Aorta (tissue), 5 donors: ENCODE measurements around the gene HINT2. TPM values are rescaled to one million over a fixed set of nuclear protein-coding genes. Genes with fewer than 3 reads are reported as not detected.

ENCODE experiments used
- ATAC-seq: fragments of 200-7000 bp; cut with Tn5 transposase; one replicate; pipeline ENCODE4 v1.9.1; 2022; ENCODE audit warnings: moderate library complexity; ENCODE audit not compliant: low FRiP score
- DNase-seq, 2 donors: peaks; one replicate each; pipeline ENCODE4 v3.0.0-alpha.2; 2020
- H3K27ac ChIP-seq, 2 donors: one replicate each; pipeline ENCODE4 v1.5.1; 2013; ENCODE audit warnings: low read length in 2 of 2, mild to moderate bottlenecking in 2 of 2, moderate library complexity in 2 of 2, control low read depth in 1 of 2, inconsistent platforms in 1 of 2, low read depth in 1 of 2
- H3K27me3 ChIP-seq, 2 donors: one replicate each; pipeline ENCODE4 v1.6.1; 2013; ENCODE audit warnings: control low read depth in 1 of 2, low read length in 1 of 2, mild to moderate bottlenecking in 1 of 2, moderate library complexity in 1 of 2; ENCODE audit not compliant: insufficient read depth in 2 of 2, control insufficient read depth in 1 of 2
- H3K36me3 ChIP-seq, 2 donors: one replicate each; pipeline ENCODE4 v1.6.1; 2013; ENCODE audit warnings: control low read depth in 1 of 2, low read length in 1 of 2, mild to moderate bottlenecking in 1 of 2; ENCODE audit not compliant: insufficient read depth in 2 of 2, control insufficient read depth in 1 of 2
- H3K4me1 ChIP-seq, 2 donors: one replicate each; pipeline ENCODE4 v1.6.1; 2013; ENCODE audit warnings: low read length in 2 of 2, control low read depth in 1 of 2, mild to moderate bottlenecking in 1 of 2, moderate library complexity in 1 of 2; ENCODE audit not compliant: insufficient read depth in 2 of 2, control insufficient read depth in 1 of 2
- H3K4me3 ChIP-seq, 2 donors: one replicate each; pipeline ENCODE4 v1.5.1; 2013; ENCODE audit warnings: low read length in 2 of 2, control low read depth in 1 of 2, mild to moderate bottlenecking in 1 of 2
- H3K9me3 ChIP-seq: one replicate; pipeline ENCODE4 v1.6.1; 2013; ENCODE audit warnings: mild to moderate bottlenecking, low read length; ENCODE audit not compliant: control insufficient read depth
- WGBS, 2 donors: extraction: QIAGEN DNeasy Blood & Tissue Kit; methylation state at CpG; one replicate each; pipeline ENCODE4 v1.1.7; 2013; 5-methylcytosine and 5-hydroxymethylcytosine counted together
- intact Hi-C, 2 donors: fragments of 100-400 bp; cut with DNase I; formaldehyde crosslinking; loops; one replicate each; pipeline versions ENCODE4 v1.14.2 to v1.15.0; 2022
- polyA plus RNA-seq, 2 donors: library from polyadenylated mRNA; stranded (reverse); fragments of 200-250 nt; gene quantifications; one replicate each; pipeline ENCODE4 v1.2.3, GENCODE V29; 2013
- total RNA-seq, 2 donors: library from RNA; stranded (reverse); fragmentation: NEBNext Ultra II Directional; extraction: Animal tissue kit (Norgen Biotek cat#: 25700); gene quantifications; one replicate each; pipeline ENCODE4 v1.2.1, GENCODE V29; 2021
- donor health status: healthy with polysubstance abuse.
- donor health status: Bipolar disorder and iron deficiency.
- donor health status: DM: no; HTN: no; CAD: no.
- donor health status: DM: no; HTN: no; CAD: no.
- donor health status: DM: yes; HTN: yes; CAD: no.

HINT2 gene
- total and polyA plus RNA-seq, 4 donors: 21.3 to 61.5 (median 30.4) TPM

GRCh38 chr9:35834260-35835215 is 19.7 kb upstream of the HINT2 start:
- Histone ChIP-seq H3K36me3 (no peaks in the 10 kb centered on the region), H3K4me3 (no peak overlapping the region), H3K9me3 (no peaks in the 10 kb centered on the region), H3K4me1 (peaks cover 0 to 5% of the 10 kb centered on the region in 2 donors), H3K27me3 (no peaks in the 10 kb centered on the region), H3K27ac (no peak overlapping the region)
- DNase-seq: no peak
- intact Hi-C loops: no loop called here
- WGBS, 2 donors: 79 to 82% methylated on average over 14 of the region's 14 CpGs
- no peak for ATAC-seq

- WGBS, 2 donors: 84 to 86% methylated on average over 5 of the region's 5 CpGs
- DNase-seq: no peak
- intact Hi-C loops: loop anchor here in 1 of 2 donors (1.0 kb wide), 1 partner anchor 85 kb away; no protein-coding TSS in a partner anchor
- Histone ChIP-seq H3K27me3 (no peaks in the 10 kb centered on the region), H3K4me1 (peaks cover 0 to 5% of the 10 kb centered on the region in 2 donors), H3K9me3 (no peaks in the 10 kb centered on the region), H3K36me3 (no peaks in the 10 kb centered on the region), H3K4me3 (no peak overlapping the region), H3K27ac (no peak overlapping the region)
- ATAC-seq: no peak
These were observed 18.0 kb upstream of the HINT2 start for GRCh38 chr9:35832814-35833213.

- no peak for ATAC-seq
- intact Hi-C loops: no loop called here
- 67 to 77% methylated on average over 4 of the region's 4 CpGs for WGBS, 2 donors
These were observed 16.2 kb upstream of the HINT2 start for GRCh38 chr9:35831040-35831439.

GRCh38 chr9:35829764-35830096 is 14.9 kb upstream of the HINT2 start:
- peaks cover 0 to 5% of the 10 kb centered on the region in 2 donors for H3K4me1 ChIP-seq
- DNase-seq (no peak), ATAC-seq (no peak)
- no peaks in the 10 kb centered on the region for H3K27me3 ChIP-seq
- intact Hi-C loops: loop anchor here in 1 of 2 donors (5.0 kb wide), 2 partner anchors 37 to 53 kb away; partner anchors contain the start of gene NPR2
- no peaks in the 10 kb centered on the region for H3K9me3 ChIP-seq
- 5 to 11% methylated on average over 2 of the region's 2 CpGs for WGBS, 2 donors
- peak overlapping the region; percentile 66 to 87 for H3K27ac ChIP-seq
- no peaks in the 10 kb centered on the region for H3K36me3 ChIP-seq
- H3K4me3 ChIP-seq: peak overlapping the region; percentile 45 to 46

More at GRCh38 chr9:35831040-35831439, 16.2 kb upstream of the HINT2 start:
- no peak overlapping the region for H3K27ac ChIP-seq
- DNase-seq: no peak
- H3K9me3 ChIP-seq: no peaks in the 10 kb centered on the region
- no peak overlapping the region for H3K4me3 ChIP-seq
- H3K4me1 ChIP-seq: peaks cover 0 to 5% of the 10 kb centered on the region in 2 donors
- H3K36me3 ChIP-seq: no peaks in the 10 kb centered on the region
- no peaks in the 10 kb centered on the region for H3K27me3 ChIP-seq

GRCh38 chr9:35829084-35829763 is 14.4 kb upstream of the HINT2 start, which contains the start of gene TMEM8B:
TSS of gene TMEM8B (plus strand) at chr9:35829228. CDS start at chr9:35829448, 220 bp downstream.
- ATAC-seq (peak; percentile 92), DNase-seq (peak; percentile 98)
- H3K36me3 ChIP-seq: no peaks in the 10 kb centered on the region
- H3K27ac ChIP-seq: peak within 1 kb of the TSS; percentile 66 to 87
- no peaks in the 10 kb centered on the region for H3K27me3 ChIP-seq
- intact Hi-C loops: loop anchor here in 1 of 2 donors (5.0 kb wide), 2 partner anchors 37 to 53 kb away; partner anchors contain the start of gene NPR2
- H3K9me3 ChIP-seq: no peaks in the 10 kb centered on the region
- H3K4me1 ChIP-seq: peaks cover 0 to 5% of the 10 kb centered on the region in 2 donors
- 1 to 4% methylated on average over 20 to 53 of the region's 53 CpGs for WGBS, 2 donors
- peak within 1 kb of the TSS; percentile 45 to 46 for H3K4me3 ChIP-seq

- no peaks in the 10 kb centered on the region for H3K9me3 ChIP-seq
- DNase-seq (no peak), ATAC-seq (no peak)
- H3K27me3 ChIP-seq: no peaks in the 10 kb centered on the region
- H3K4me1 ChIP-seq: peaks cover 0 to 5% of the 10 kb centered on the region in 2 donors
- H3K27ac ChIP-seq: peak within 1 kb of the TSS; percentile 66 to 87
- WGBS, 2 donors: 1% methylated on average over 21 of the region's 21 CpGs
- H3K36me3 ChIP-seq: no peaks in the 10 kb centered on the region
- peak within 1 kb of the TSS; percentile 45 to 46 for H3K4me3 ChIP-seq
- intact Hi-C loops: loop anchor here in 1 of 2 donors (5.0 kb wide), 2 partner anchors 36 to 54 kb away; partner anchors contain the start of gene NPR2
These were observed 13.9 kb upstream of the HINT2 start, which contains the start of gene FAM221B for GRCh38 chr9:35828716-35829083. TSS of gene FAM221B (minus strand) at chr9:35828732. CDS start at chr9:35826161, 2,571 bp downstream.

- Histone ChIP-seq H3K27me3 (no peaks in the 10 kb centered on the region), H3K4me3 (no peak overlapping the region), H3K27ac (peak overlapping the region in 1 of 2 donors; percentile 61), H3K36me3 (no peaks in the 10 kb centered on the region), H3K9me3 (no peaks in the 10 kb centered on the region), H3K4me1 (peaks cover 0 to 5% of the 10 kb centered on the region in 2 donors)
- intact Hi-C loops: loop anchor here in 1 of 2 donors (5.0 kb wide), 2 partner anchors 35 to 55 kb away; partner anchors contain the start of gene NPR2
- no peak for DNase-seq
- 20 to 29% methylated on average over 3 of the region's 3 CpGs for WGBS, 2 donors
- ATAC-seq: no peak
These were observed 12.6 kb upstream of the HINT2 start for GRCh38 chr9:35827486-35827885.

- no peaks in the 10 kb centered on the region for H3K9me3 ChIP-seq
- peaks cover 0 to 5% of the 10 kb centered on the region in 2 donors for H3K4me1 ChIP-seq
- H3K4me3 ChIP-seq: no peak overlapping the region
- peak; percentile 72 for ATAC-seq
- H3K27ac ChIP-seq: no peak overlapping the region
- intact Hi-C loops: loop anchor here in 1 of 2 donors (5.0 kb wide), 2 partner anchors 34 to 56 kb away; partner anchors contain the start of gene NPR2
- WGBS, 2 donors: 33 to 35% methylated on average over 4 of the region's 4 CpGs
- no peaks in the 10 kb centered on the region for H3K27me3 ChIP-seq
- H3K36me3 ChIP-seq: no peaks in the 10 kb centered on the region
- no peak for DNase-seq
These were observed 11.3 kb upstream of the HINT2 start for GRCh38 chr9:35826071-35826701.
